Psoas muscle (tissue), 8 donors: Measurements from ENCODE around the gene MIOX. TPM values are rescaled to one million over a fixed set of nuclear protein-coding genes. Genes with fewer than 3 reads are reported as not detected.

Experiments used
- ATAC-seq, 4 donors: fragments of 200-7000 bp; cut with Tn5 transposase; one replicate each; pipeline ENCODE4 v1.9.1; 2020; ENCODE audit warnings: moderate library complexity in 3 of 4, mild to moderate bottlenecking in 2 of 4
- DNase-seq, 2 donors: peaks; one replicate each; pipeline ENCODE4 v3.0.0-alpha.2; 2020
- H3K27ac ChIP-seq: fragments of 200-600 bp; one replicate; pipeline ENCODE4 v1.8.0; 2022
- H3K27me3 ChIP-seq, 3 donors: fragments of 200-600 bp in 1 of 3; one replicate each; pipeline versions ENCODE4 v1.6.1 to v1.8.0; 2013 to 2022; ENCODE audit warnings: low read length in 2 of 3, mild to moderate bottlenecking in 2 of 3, moderate library complexity in 1 of 3; ENCODE audit not compliant: insufficient read depth in 3 of 3
- H3K36me3 ChIP-seq, 2 donors: fragments of 200-600 bp in 1 of 2; one replicate each; pipeline versions ENCODE4 v1.6.1 to v1.8.0; 2013 to 2022; ENCODE audit warnings: low read depth in 1 of 2, mild to moderate bottlenecking in 1 of 2, moderate library complexity in 1 of 2; ENCODE audit not compliant: insufficient read depth in 1 of 2
- H3K4me1 ChIP-seq: fragments of 200-600 bp; one replicate; pipeline ENCODE4 v1.8.0; 2022
- H3K4me3 ChIP-seq: fragments of 200-600 bp; one replicate; pipeline ENCODE4 v1.8.0; 2022; ENCODE audit warnings: mild to moderate bottlenecking
- H3K9me3 ChIP-seq: fragments of 200-600 bp; one replicate; pipeline ENCODE4 v1.8.0; 2022
- WGBS, 3 donors: extraction: QIAGEN DNeasy Blood & Tissue Kit; methylation state at CpG; one replicate each; pipeline versions ENCODE4 v1.1.6 to v1.1.7; 2013; 5-methylcytosine and 5-hydroxymethylcytosine counted together
- intact Hi-C, 2 donors: fragments of 100-400 bp; cut with DNase I; formaldehyde crosslinking; loops; one replicate each; pipeline versions ENCODE4 v1.11.0 to v1.14.2; 2022
- polyA plus RNA-seq, 3 donors: library from polyadenylated mRNA; stranded (reverse); fragments of 200-250 nt; gene quantifications; one replicate each; pipeline ENCODE4 v1.2.3, GENCODE V29; 2013
- total RNA-seq, 4 donors: library from RNA; stranded (reverse); fragmentation: NEBNext Ultra II Directional in 2 of 4; extraction: Animal tissue kit (Norgen Biotek cat#: 25700) in 2 of 4; gene quantifications; one replicate each; pipeline versions ENCODE4 v1.2.1 to v1.2.4, GENCODE V29; 2021 to 2023
- TF ChIP-seq, protein P1 (sequence below): fragments of 200-600 bp; IDR thresholded peaks from one replicate; pipeline ENCODE4 v1.8.0; 2022; ENCODE audit warnings: antibody characterized with exemption
- donor health status: healthy with polysubstance abuse.
- donor health status: DM: no; HTN: no; CAD: no; lungs with moderate emphysema.
- donor health status: Bipolar disorder and iron deficiency.
- donor health status: healthy.
- donor health status: DM: yes; HTN: yes; CAD: no.
- donor health status: DM: no; HTN: no; CAD: no.
- donor health status: DM: no; HTN: no; CAD: no.
- donor health status: DM: yes; HTN: yes; CAD: no.

The MIOX gene
- total and polyA plus RNA-seq, 7 donors, result not detected

GRCh38 chr22:50459496-50460140 lies 27.0 kb upstream of the MIOX start:
- intact Hi-C loops, result no loop called here
- Histone ChIP-seq H3K4me3 (no peak overlapping the region), H3K27ac (no peak overlapping the region), H3K27me3 (no peaks in the 10 kb centered on the region), H3K36me3 (peaks cover 8 to 99% of the 10 kb centered on the region in 2 donors), H3K4me1 (no peaks in the 10 kb centered on the region), H3K9me3 (no peaks in the 10 kb centered on the region)
- ATAC-seq (no peak), DNase-seq (no peak)
- TF ChIP-seq, protein P1, sequence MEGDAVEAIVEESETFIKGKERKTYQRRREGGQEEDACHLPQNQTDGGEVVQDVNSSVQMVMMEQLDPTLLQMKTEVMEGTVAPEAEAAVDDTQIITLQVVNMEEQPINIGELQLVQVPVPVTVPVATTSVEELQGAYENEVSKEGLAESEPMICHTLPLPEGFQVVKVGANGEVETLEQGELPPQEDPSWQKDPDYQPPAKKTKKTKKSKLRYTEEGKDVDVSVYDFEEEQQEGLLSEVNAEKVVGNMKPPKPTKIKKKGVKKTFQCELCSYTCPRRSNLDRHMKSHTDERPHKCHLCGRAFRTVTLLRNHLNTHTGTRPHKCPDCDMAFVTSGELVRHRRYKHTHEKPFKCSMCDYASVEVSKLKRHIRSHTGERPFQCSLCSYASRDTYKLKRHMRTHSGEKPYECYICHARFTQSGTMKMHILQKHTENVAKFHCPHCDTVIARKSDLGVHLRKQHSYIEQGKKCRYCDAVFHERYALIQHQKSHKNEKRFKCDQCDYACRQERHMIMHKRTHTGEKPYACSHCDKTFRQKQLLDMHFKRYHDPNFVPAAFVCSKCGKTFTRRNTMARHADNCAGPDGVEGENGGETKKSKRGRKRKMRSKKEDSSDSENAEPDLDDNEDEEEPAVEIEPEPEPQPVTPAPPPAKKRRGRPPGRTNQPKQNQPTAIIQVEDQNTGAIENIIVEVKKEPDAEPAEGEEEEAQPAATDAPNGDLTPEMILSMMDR, result no peak
- WGBS, 3 donors, result 92 to 95% (median 94%) methylated on average over 37 to 41 of the region's 41 CpGs

- DNase-seq, result no peak
- Histone ChIP-seq H3K27me3 (no peaks in the 10 kb centered on the region), H3K36me3 (peaks cover 3 to 99% of the 10 kb centered on the region in 2 donors), H3K27ac (no peak overlapping the region), H3K9me3 (no peaks in the 10 kb centered on the region), H3K4me1 (no peaks in the 10 kb centered on the region), H3K4me3 (no peak overlapping the region)
- intact Hi-C loops, result no loop called here
- ATAC-seq, result no peak
- WGBS, 3 donors, result 94 to 98% (median 96%) methylated on average over 17 of the region's 17 CpGs
- TF ChIP-seq, protein P1, result no peak
These were observed 25.7 kb upstream of the MIOX start for GRCh38 chr22:50460938-50461337.

GRCh38 chr22:50461536-50461935 lies 25.1 kb upstream of the MIOX start:
- ATAC-seq (no peak), DNase-seq (no peak)
- Histone ChIP-seq H3K9me3 (no peaks in the 10 kb centered on the region), H3K27me3 (no peaks in the 10 kb centered on the region), H3K4me1 (no peaks in the 10 kb centered on the region), H3K36me3 (peaks cover 3 to 100% of the 10 kb centered on the region in 2 donors), H3K4me3 (no peak overlapping the region), H3K27ac (no peak overlapping the region)
- TF ChIP-seq, protein P1, result no peak
- intact Hi-C loops, result no loop called here
- 93 to 94% (median 94%) methylated on average over 24 to 26 of the region's 26 CpGs for WGBS, 3 donors

DNA sequence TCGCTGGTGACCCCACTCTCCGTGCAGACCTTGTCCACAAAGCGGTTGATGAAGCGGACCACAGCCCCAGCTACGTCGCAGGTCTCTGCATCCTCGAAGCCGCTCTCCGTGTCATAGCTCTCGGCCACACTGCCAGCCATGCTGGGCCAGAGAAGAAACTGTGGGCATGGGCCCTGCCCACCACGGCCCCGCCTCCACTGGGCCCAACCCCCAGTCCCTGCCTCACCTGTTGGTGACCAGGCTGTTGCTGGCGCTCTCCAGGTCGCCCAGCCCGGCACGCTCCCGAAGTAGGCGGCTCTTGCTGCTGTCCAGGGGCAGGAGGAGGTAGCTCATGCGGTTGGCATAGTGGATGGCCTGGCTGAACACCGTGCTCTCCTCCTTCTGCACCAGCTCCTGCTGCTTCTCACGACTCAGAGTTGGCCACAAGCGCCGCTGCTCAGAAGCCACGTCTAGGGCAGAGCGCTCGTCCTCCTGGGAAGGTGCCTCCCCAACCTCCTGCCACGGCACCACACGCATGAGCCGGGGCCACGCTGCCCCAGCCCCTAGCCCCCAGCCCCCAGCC lies 24.6 kb upstream of the MIOX start:
- Histone ChIP-seq H3K4me3 (no peak overlapping the region), H3K27me3 (no peaks in the 10 kb centered on the region), H3K27ac (no peak overlapping the region), H3K4me1 (no peaks in the 10 kb centered on the region), H3K9me3 (no peaks in the 10 kb centered on the region), H3K36me3 (peaks cover 3 to 100% of the 10 kb centered on the region in 2 donors)
- DNase-seq (no peak), ATAC-seq (no peak)
- 92 to 97% (median 94%) methylated on average over 30 of the region's 30 CpGs for WGBS, 3 donors
- intact Hi-C loops, result no loop called here
- TF ChIP-seq, protein P1, result no peak
